Neural progenitor cell (in vitro differentiated cells): ENCODE measurements around the gene SELENOH. TPM values are rescaled to one million over a fixed set of nuclear protein-coding genes. Genes with fewer than 3 reads are reported as not detected.

ENCODE experiments used
- DNase-seq: peaks from one replicate; pipeline ENCODE4 v3.0.0-alpha.2; 2016; ENCODE audit warnings: low spot score
- H2AFZ ChIP-seq: fragments of 200-600 bp; sonication (generic); replicated peaks from 2 replicates; pipeline ENCODE4 v1.6.1; 2016; ENCODE audit warnings: antibody characterized with exemption
- H3F3A ChIP-seq: fragments of 200-600 bp; sonication (generic); 2 replicates; pipeline ENCODE4 v1.6.1; 2016; ENCODE audit warnings: antibody characterized with exemption, low read depth
- H3K27ac ChIP-seq: fragments of 200-600 bp; sonication (generic); 2 replicates; pipeline ENCODE4 v1.5.1; 2016; ENCODE audit warnings: mild to moderate bottlenecking
- H3K27me3 ChIP-seq: fragments of 200-600 bp; sonication (generic); 2 replicates; pipeline ENCODE4 v1.6.1; 2016; ENCODE audit warnings: mild to moderate bottlenecking, moderate library complexity
- H3K36me3 ChIP-seq: fragments of 200-600 bp; sonication (generic); 2 replicates; pipeline ENCODE4 v1.5.1; 2016
- H3K4me1 ChIP-seq: fragments of 200-600 bp; sonication (generic); 2 replicates; pipeline ENCODE4 v1.6.1; 2016; ENCODE audit warnings: mixed run types
- H3K4me2 ChIP-seq: fragments of 200-600 bp; sonication (generic); 2 replicates; pipeline ENCODE4 v1.6.1; 2016
- H3K4me3 ChIP-seq: fragments of 200-600 bp; sonication (generic); 2 replicates; pipeline ENCODE4 v1.5.1; 2016
- H3K79me2 ChIP-seq: fragments of 200-600 bp; sonication (generic); 2 replicates; pipeline ENCODE4 v1.6.1; 2016; ENCODE audit warnings: low read depth
- H3K9ac ChIP-seq: fragments of 200-600 bp; sonication (generic); 2 replicates; pipeline ENCODE4 v1.6.1; 2016
- H3K9me3 ChIP-seq: fragments of 200-600 bp; sonication (generic); 2 replicates; pipeline ENCODE4 v1.5.1; 2016; ENCODE audit warnings: low read depth
- H4K20me1 ChIP-seq: fragments of 200-600 bp; sonication (generic); 2 replicates; pipeline ENCODE4 v1.6.1; 2016; ENCODE audit warnings: low read depth
- H3K27ac Mint-ChIP-seq: 3 replicates; pipeline ENCODE4 v1.8.0; 2021; ENCODE audit warnings: mixed read lengths
- H3K27me3 Mint-ChIP-seq: 2 replicates; pipeline ENCODE4 v1.8.0; 2022; ENCODE audit warnings: low read depth, mild to moderate bottlenecking, inconsistent platforms, moderate library complexity, mixed read lengths; ENCODE audit not compliant: insufficient read depth
- H3K36me3 Mint-ChIP-seq: 3 replicates; pipeline ENCODE4 v1.8.0; 2021; ENCODE audit warnings: mixed read lengths
- H3K4me1 Mint-ChIP-seq: 3 replicates; pipeline ENCODE4 v1.8.0; 2021; ENCODE audit warnings: mixed read lengths
- H3K4me3 Mint-ChIP-seq: 3 replicates; pipeline ENCODE4 v1.8.0; 2021; ENCODE audit warnings: mild to moderate bottlenecking, moderate library complexity, mixed read lengths
- H3K9me3 Mint-ChIP-seq: 3 replicates; pipeline ENCODE4 v1.8.0; 2020; ENCODE audit warnings: mixed read lengths
- EZH2 ChIP-seq: fragments of 200-600 bp; sonication (generic); IDR thresholded peaks from 2 replicates; pipeline ENCODE4 v1.6.1; 2017; ENCODE audit warnings: antibody characterized with exemption, mild to moderate bottlenecking, moderate library complexity
- EZH2phosphoT487 ChIP-seq: fragments of 200-600 bp; sonication (generic); IDR thresholded peaks from 2 replicates; pipeline ENCODE4 v1.6.1; 2017; ENCODE audit warnings: antibody characterized with exemption
- total RNA-seq: library from RNA; depleted of rRNA; stranded (reverse); fragments of >200 nt; gene quantifications from 2 replicates; pipeline ENCODE4 v1.2.3, GENCODE V29; 2015; ENCODE audit warnings: low replicate concordance
- TF ChIP-seq, protein P1 (sequence below): fragments of 200-600 bp; sonication (generic); IDR thresholded peaks from 2 replicates; pipeline ENCODE4 v1.5.1; 2017; ENCODE audit warnings: antibody characterized with exemption, mild to moderate bottlenecking

Gene SELENOH
- total RNA-seq, 1 donor from 2014 or later = 164 TPM

DNA sequence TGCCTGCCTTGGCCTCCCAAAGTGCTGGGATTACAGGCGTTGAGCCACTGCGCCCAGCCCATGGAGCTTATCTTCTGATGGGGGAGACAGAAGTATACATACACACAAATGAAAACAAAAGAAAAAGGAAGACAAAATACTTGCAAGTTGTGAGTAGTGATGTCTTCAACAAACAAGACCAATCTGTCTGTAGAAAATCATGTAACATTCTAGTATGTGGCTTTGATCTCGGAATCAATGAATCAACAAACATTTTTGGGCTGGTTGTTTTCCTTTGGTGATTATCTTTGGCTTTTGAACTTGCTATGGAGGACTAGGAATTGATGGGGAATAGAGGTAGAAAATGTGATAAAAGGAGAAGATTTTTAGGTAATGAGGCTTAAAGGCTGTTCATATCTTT, 16.9 kb downstream of the SELENOH start:
- TF ChIP-seq EZH2phosphoT487 (no peak), EZH2 (no peak)
- TF ChIP-seq, protein P1, sequence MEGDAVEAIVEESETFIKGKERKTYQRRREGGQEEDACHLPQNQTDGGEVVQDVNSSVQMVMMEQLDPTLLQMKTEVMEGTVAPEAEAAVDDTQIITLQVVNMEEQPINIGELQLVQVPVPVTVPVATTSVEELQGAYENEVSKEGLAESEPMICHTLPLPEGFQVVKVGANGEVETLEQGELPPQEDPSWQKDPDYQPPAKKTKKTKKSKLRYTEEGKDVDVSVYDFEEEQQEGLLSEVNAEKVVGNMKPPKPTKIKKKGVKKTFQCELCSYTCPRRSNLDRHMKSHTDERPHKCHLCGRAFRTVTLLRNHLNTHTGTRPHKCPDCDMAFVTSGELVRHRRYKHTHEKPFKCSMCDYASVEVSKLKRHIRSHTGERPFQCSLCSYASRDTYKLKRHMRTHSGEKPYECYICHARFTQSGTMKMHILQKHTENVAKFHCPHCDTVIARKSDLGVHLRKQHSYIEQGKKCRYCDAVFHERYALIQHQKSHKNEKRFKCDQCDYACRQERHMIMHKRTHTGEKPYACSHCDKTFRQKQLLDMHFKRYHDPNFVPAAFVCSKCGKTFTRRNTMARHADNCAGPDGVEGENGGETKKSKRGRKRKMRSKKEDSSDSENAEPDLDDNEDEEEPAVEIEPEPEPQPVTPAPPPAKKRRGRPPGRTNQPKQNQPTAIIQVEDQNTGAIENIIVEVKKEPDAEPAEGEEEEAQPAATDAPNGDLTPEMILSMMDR = no peak
- no peak for DNase-seq
- no peaks in the 10 kb centered on the region for H3K27me3 ChIP-seq
- H3K4me3 ChIP-seq = no peak overlapping the region
- H3K9ac ChIP-seq = no peak overlapping the region
- Mint-ChIP-seq H3K4me3 (no peak overlapping the region), H3K36me3 (no peaks in the 10 kb centered on the region), H3K27ac (no peak overlapping the region), H3K9me3 (no peaks in the 10 kb centered on the region), H3K27me3 (no peaks in the 10 kb centered on the region), H3K4me1 (peaks cover 3% of the 10 kb centered on the region)
- H2AFZ ChIP-seq = no peak overlapping the region
- H3F3A ChIP-seq = peaks cover 16% of the 10 kb centered on the region
- no peaks in the 10 kb centered on the region for H3K36me3 ChIP-seq
- peaks cover 3% of the 10 kb centered on the region for H3K4me1 ChIP-seq
- H3K9me3 ChIP-seq = no peaks in the 10 kb centered on the region
- no peak overlapping the region for H3K27ac ChIP-seq
- H3K4me2 ChIP-seq = no peak overlapping the region
- H3K79me2 ChIP-seq = peaks cover 15% of the 10 kb centered on the region
- peaks cover 7% of the 10 kb centered on the region for H4K20me1 ChIP-seq

DNA sequence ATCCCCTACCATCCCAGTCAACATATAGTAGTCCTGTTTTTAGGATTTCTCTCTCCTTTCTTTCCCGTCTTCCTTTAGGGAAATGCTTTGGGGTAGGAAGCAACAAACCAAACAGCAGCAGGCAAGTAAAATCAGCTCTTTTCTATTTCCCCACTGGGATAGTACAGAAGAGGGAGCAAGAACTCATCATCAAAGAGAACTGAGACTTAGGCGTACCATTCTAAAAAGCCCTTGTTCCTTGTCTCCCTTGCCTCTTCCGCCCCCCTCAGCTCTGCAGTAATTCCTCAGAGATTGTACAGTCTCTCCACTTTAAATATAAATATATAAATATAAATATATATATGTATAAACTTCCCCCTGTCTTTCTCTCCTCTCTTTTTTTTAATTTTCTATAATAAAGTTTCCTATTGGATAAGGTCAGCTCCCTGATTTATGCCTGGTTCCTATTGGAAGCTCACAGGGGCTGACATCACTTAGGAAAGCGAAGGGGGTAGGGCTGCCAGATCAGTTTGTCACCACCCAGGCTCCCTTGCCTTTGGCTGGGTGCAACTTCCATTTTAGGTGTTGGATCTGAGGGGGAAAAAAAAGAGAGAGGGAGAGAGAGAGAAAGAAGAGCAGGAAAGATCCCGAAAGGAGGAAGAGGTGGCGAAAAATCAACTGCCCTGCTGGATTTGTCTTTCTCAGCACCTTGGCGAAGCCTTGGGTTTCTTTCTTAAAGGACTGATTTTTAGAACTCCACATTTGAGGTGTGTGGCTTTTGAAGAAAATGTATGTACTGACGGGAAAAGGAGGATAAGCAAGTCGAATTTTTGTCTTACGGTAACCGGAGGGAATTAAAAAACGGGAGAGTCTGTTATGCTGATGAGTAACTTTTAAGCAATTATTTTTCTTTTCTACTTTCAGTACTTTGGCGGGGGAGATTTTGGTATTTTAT, 20.3 kb downstream of the SELENOH start, which contains the start of gene CTNND1:
CTNND1 (plus strand) TSS at position 502 of the 934 bp plus-strand sequence. CDS start 29,677 bp downstream, outside the sequence.
- Mint-ChIP-seq H3K27ac (peak within 1 kb of the TSS; percentile 100), H3K4me1 (peaks cover 24% of the 10 kb centered on the region), H3K4me3 (peak within 1 kb of the TSS; percentile 97), H3K36me3 (peaks cover 2% of the 10 kb centered on the region), H3K27me3 (no peaks in the 10 kb centered on the region), H3K9me3 (no peaks in the 10 kb centered on the region)
- Histone ChIP-seq H3K79me2 (peaks cover 49% of the 10 kb centered on the region), H3K4me2 (peak within 1 kb of the TSS; percentile 100), H3K9me3 (no peaks in the 10 kb centered on the region), H3K27ac (peak within 1 kb of the TSS; percentile 96), H3K9ac (peak within 1 kb of the TSS; percentile 90), H4K20me1 (peaks cover 40% of the 10 kb centered on the region), H2AFZ (peak within 1 kb of the TSS; percentile 88), H3K4me3 (peak within 1 kb of the TSS; percentile 90), H3K36me3 (no peaks in the 10 kb centered on the region), H3K27me3 (no peaks in the 10 kb centered on the region), H3K4me1 (peaks cover 22% of the 10 kb centered on the region), H3F3A (peaks cover 16% of the 10 kb centered on the region)
- TF ChIP-seq, protein P1 = no peak
- TF ChIP-seq EZH2 = no peak
- TF ChIP-seq EZH2phosphoT487 = no peak
- DNase-seq = peak; percentile 93

DNA sequence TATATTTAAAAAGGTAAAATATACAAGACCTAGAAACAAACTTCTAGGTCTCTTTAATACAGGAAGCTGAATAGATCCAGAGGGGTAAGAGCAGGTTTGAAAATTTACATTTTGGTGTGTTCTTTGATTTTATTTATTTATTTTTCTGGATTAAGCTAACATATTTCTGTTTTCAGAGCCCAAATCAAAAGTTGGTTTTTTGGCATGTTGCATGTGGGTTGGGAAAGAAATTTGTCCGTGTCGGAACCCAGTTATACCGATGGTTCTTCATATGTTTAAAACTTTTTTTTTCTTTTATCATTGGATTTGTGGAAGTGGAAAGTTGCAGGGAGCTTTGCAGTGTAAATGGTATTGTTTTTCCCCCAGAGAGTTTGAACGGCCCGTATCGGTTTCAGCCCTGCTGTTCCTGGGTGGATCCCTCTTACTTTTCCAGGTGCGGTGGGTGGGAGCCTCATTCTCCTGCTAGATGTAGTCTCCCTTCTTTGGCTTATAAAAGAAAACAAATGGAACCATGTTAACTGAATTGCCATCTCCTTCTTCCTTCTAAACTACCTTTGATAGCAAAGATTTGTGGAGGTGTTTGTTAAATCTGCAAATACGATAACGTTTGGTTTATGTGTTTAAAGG, 21.1 kb downstream of the SELENOH start:
- H3K27ac Mint-ChIP-seq = peak overlapping the region; percentile 100
- no peak for TF ChIP-seq EZH2
- TF ChIP-seq, protein P1 = no peak
- TF ChIP-seq EZH2phosphoT487 = no peak
- peak overlapping the region; percentile 90 for H3K4me3 ChIP-seq
- H3K36me3 Mint-ChIP-seq = peaks cover 7% of the 10 kb centered on the region
- peaks cover 24% of the 10 kb centered on the region for H3K4me1 Mint-ChIP-seq
- H3K9me3 Mint-ChIP-seq = peaks cover 3% of the 10 kb centered on the region
- H3K27me3 Mint-ChIP-seq = no peaks in the 10 kb centered on the region
- peaks cover 16% of the 10 kb centered on the region for H3F3A ChIP-seq
- DNase-seq = peak; percentile 35
- no peaks in the 10 kb centered on the region for H3K27me3 ChIP-seq
- no peak overlapping the region for H2AFZ ChIP-seq
- H3K9me3 ChIP-seq = no peaks in the 10 kb centered on the region
- peak overlapping the region; percentile 100 for H3K4me2 ChIP-seq
- H3K27ac ChIP-seq = peak overlapping the region; percentile 96
- peaks cover 57% of the 10 kb centered on the region for H3K79me2 ChIP-seq
- peaks cover 47% of the 10 kb centered on the region for H4K20me1 ChIP-seq
- H3K9ac ChIP-seq = peak overlapping the region; percentile 90
- peaks cover 23% of the 10 kb centered on the region for H3K4me1 ChIP-seq
- no peaks in the 10 kb centered on the region for H3K36me3 ChIP-seq
- peak overlapping the region; percentile 97 for H3K4me3 Mint-ChIP-seq
